ENCODE data around the gene FANCL.

Gene FANCL

DNA sequence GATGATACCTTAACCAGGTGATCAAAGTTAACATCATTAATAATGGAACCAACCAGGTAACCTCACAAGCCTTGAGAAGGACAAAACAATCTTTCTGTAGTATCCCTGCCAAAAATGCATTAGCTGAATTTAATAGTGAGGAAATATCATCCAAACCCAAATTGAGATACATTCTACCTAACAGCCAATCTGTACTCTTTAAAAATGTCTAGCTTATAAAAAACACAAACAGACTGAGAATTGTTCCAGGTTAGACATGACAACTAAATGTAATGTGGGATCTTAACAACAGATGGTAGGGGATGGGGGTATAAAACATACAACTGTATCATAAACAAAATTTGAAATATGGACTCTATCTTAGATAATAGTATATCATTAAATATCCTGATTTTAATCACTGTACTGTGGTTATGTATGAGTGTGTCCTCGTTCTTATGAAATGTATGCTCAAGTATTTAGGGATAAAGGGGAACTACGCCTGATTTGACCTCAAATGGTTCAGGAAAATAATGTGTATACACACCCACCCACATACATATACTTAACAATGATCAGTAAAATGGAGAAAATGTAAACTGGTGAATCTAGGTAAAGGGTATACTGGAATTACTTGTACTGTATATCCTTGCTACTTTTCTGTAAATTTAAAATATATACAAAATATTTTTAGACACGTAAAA is 1.7 kb downstream of the FANCL start:
- peaks cover 2% of the 10 kb centered on the region for H3K9me3 ChIP-seq (ENCODE audit: severe bottlenecking)
- DNase-seq (ENCODE audit: low spot score) (no peak), ATAC-seq (ENCODE audit: low read depth) (no peak)
- no peaks in the 10 kb centered on the region for H3K27me3 ChIP-seq (ENCODE audit: insufficient read depth, poor library complexity, severe bottlenecking)
- no peak overlapping the region for H3K27ac ChIP-seq (ENCODE audit: poor library complexity, severe bottlenecking)
- H3K36me3 ChIP-seq (ENCODE audit: low read depth) = no peaks in the 10 kb centered on the region
- peaks cover 13% of the 10 kb centered on the region for H3K4me1 ChIP-seq (ENCODE audit: insufficient read depth, poor library complexity, severe bottlenecking)
- TF ChIP-seq CTCF (IDR thresholded peaks at IDR 0.05; ENCODE audit: poor library complexity, severe bottlenecking) = no peak
- no peak overlapping the region for H3K4me3 ChIP-seq (ENCODE audit: severe bottlenecking)

DNA sequence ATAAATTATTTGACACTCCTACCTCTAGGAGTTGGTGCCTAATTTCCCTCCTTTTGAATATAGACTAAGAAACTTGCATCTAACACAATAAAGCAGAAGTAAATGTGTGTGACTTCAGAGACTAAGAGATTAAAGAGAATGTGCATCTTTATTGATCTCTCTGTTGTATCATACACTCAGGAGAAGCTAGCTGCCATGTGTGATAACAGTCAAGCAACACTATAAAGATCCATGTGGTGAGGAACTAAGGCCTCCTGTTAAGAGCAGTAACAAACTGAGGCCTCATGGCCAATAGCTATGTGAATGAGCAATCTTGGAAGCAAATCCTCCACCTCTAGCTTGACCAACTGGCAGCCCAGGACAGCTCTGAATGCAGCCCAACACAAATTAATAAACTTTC is 3.4 kb downstream of the FANCL start:
- Histone ChIP-seq H3K9me3 (ENCODE audit: severe bottlenecking) (peaks cover 2% of the 10 kb centered on the region), H3K4me3 (ENCODE audit: severe bottlenecking) (no peak overlapping the region), H3K36me3 (ENCODE audit: low read depth) (no peaks in the 10 kb centered on the region), H3K27ac (ENCODE audit: poor library complexity, severe bottlenecking) (no peak overlapping the region), H3K4me1 (ENCODE audit: insufficient read depth, poor library complexity, severe bottlenecking) (peaks cover 16% of the 10 kb centered on the region), H3K27me3 (ENCODE audit: insufficient read depth, poor library complexity, severe bottlenecking) (no peaks in the 10 kb centered on the region)
- no peak for ATAC-seq (ENCODE audit: low read depth)
- no peak for DNase-seq (ENCODE audit: low spot score)
- TF ChIP-seq CTCF (IDR thresholded peaks at IDR 0.05; ENCODE audit: poor library complexity, severe bottlenecking) = no peak

GRCh38 chr2:58235984-58236383 is 5.1 kb downstream of the FANCL start:
- Histone ChIP-seq H3K9me3 (ENCODE audit: severe bottlenecking) (peaks cover 2% of the 10 kb centered on the region), H3K27me3 (ENCODE audit: insufficient read depth, poor library complexity, severe bottlenecking) (no peaks in the 10 kb centered on the region), H3K27ac (ENCODE audit: poor library complexity, severe bottlenecking) (no peak overlapping the region), H3K36me3 (ENCODE audit: low read depth) (no peaks in the 10 kb centered on the region), H3K4me1 (ENCODE audit: insufficient read depth, poor library complexity, severe bottlenecking) (peaks cover 10% of the 10 kb centered on the region), H3K4me3 (ENCODE audit: severe bottlenecking) (no peak overlapping the region)
- ATAC-seq (ENCODE audit: low read depth) (no peak), DNase-seq (ENCODE audit: low spot score) (no peak)
- no peak for TF ChIP-seq CTCF (IDR thresholded peaks at IDR 0.05; ENCODE audit: poor library complexity, severe bottlenecking)

GRCh38 chr2:58235170-58235569 is 6.0 kb downstream of the FANCL start:
- DNase-seq (ENCODE audit: low spot score) = no peak
- H3K4me3 ChIP-seq (ENCODE audit: severe bottlenecking) = no peak overlapping the region
- no peak overlapping the region for H3K27ac ChIP-seq (ENCODE audit: poor library complexity, severe bottlenecking)
- H3K4me1 ChIP-seq (ENCODE audit: insufficient read depth, poor library complexity, severe bottlenecking) = peaks cover 10% of the 10 kb centered on the region
- H3K27me3 ChIP-seq (ENCODE audit: insufficient read depth, poor library complexity, severe bottlenecking) = no peaks in the 10 kb centered on the region
- no peak for ATAC-seq (ENCODE audit: low read depth)
- peaks cover 2% of the 10 kb centered on the region for H3K9me3 ChIP-seq (ENCODE audit: severe bottlenecking)
- TF ChIP-seq CTCF (IDR thresholded peaks at IDR 0.05; ENCODE audit: poor library complexity, severe bottlenecking) = no peak
- no peaks in the 10 kb centered on the region for H3K36me3 ChIP-seq (ENCODE audit: low read depth)

- Histone ChIP-seq H3K27ac (ENCODE audit: poor library complexity, severe bottlenecking) (no peak overlapping the region), H3K36me3 (ENCODE audit: low read depth) (peaks cover 13% of the 10 kb centered on the region; the same call in 1 of the 2 replicates), H3K4me3 (ENCODE audit: severe bottlenecking) (no peak overlapping the region), H3K27me3 (ENCODE audit: insufficient read depth, poor library complexity, severe bottlenecking) (no peaks in the 10 kb centered on the region), H3K4me1 (ENCODE audit: insufficient read depth, poor library complexity, severe bottlenecking) (peaks cover 6% of the 10 kb centered on the region), H3K9me3 (ENCODE audit: severe bottlenecking) (no peaks in the 10 kb centered on the region)
- no peak for DNase-seq (ENCODE audit: low spot score)
- no peak for TF ChIP-seq CTCF (IDR thresholded peaks at IDR 0.05; ENCODE audit: poor library complexity, severe bottlenecking)
- ATAC-seq (ENCODE audit: low read depth) = no peak
These were observed 12.8 kb downstream of the FANCL start for GRCh38 chr2:58228299-58228698.

All from RWPE2 (cell line).